HCT116 (cell line): Measurements from ENCODE around the gene STPG3. TPM values are rescaled to one million over a fixed set of nuclear protein-coding genes. Genes with fewer than 3 reads are reported as not detected.

ENCODE experiments used
- ATAC-seq: fragments of 200-7000 bp; cut with Tn5 transposase; 2 replicates; pipeline ENCODE4 v1.9.1; 2020; ENCODE audit warnings: mild to moderate bottlenecking, moderate library complexity
- BruUV-seq: library from RNA; stranded (reverse); fragments of 400-500 nt; replicated peaks from 2 replicates; lab custom pipeline; 2021; lab: Mats Ljungman, UMichigan
- CTCF ChIA-PET: fragments of 300-600 bp; sonication (Branson Sonifier 250); formaldehyde crosslinking; loops from one replicate; lab custom pipeline; 2021; ENCODE audit warnings: antibody characterized with exemption; lab: Charles Lee
- POLR2A ChIA-PET: fragments of 300-600, 350-600 bp; sonication (Branson Sonifier 250); formaldehyde crosslinking; loops from one replicate; lab custom pipeline; 2021; ENCODE audit warnings: antibody characterized with exemption; lab: Charles Lee
- RAD21 ChIA-PET, 2 experiments: fragments of 300-600 bp; sonication (Branson Sonifier 250); formaldehyde crosslinking; loops; one replicate each; lab custom pipeline; 2023; ENCODE audit warnings: low total read pairs in 2 of 2; ENCODE audit not compliant: uncharacterized antibody in 2 of 2, unreplicated experiment in 2 of 2, low non-redundant PET in 1 of 2; lab: Charles Lee
- DNase-seq: peaks from one replicate; pipeline ENCODE4 v3.0.0-alpha.2; 2010; ENCODE audit warnings: low read depth, low spot score
- H2AFZ ChIP-seq: fragments of 200-600 bp; shearing (Covaris generic), sonication (generic); 2 replicates; pipeline ENCODE4 v1.6.1; 2017; ENCODE audit warnings: low read depth, mixed run types, mixed read lengths, antibody characterized with exemption, low read length; ENCODE audit not compliant: poor library complexity, severe bottlenecking
- H3K27ac ChIP-seq: 2 replicates; pipeline ENCODE4 v1.5.1; 2012; ENCODE audit warnings: low read depth, low read length
- H3K27me3 ChIP-seq: fragments of 200-600 bp; sonication (generic); 2 replicates; pipeline ENCODE4 v1.6.1; 2016; ENCODE audit warnings: mixed run types, low read length, mixed read lengths; ENCODE audit not compliant: insufficient read depth
- H3K36me3 ChIP-seq, 2 experiments: fragments of 200-500 bp in 1 of 2; fragments of 200-600 bp in 1 of 2; sonication (Bioruptor generic) in 1 of 2; sonication (generic) in 1 of 2; 2 replicates each; pipeline versions ENCODE4 v1.5.1 to v1.6.1; 2014 to 2016; ENCODE audit warnings: low read length in 2 of 2, inconsistent platforms in 1 of 2, mixed read lengths in 1 of 2, mixed run types in 1 of 2; ENCODE audit not compliant: insufficient read depth in 2 of 2, control insufficient read depth in 1 of 2
- H3K4me1 ChIP-seq, 2 experiments: fragments of 200-600 bp in 1 of 2; sonication (generic) in 1 of 2; 2 replicates each; pipeline versions ENCODE4 v1.5.1 to v1.6.1; 2012 to 2017; ENCODE audit warnings: low read length in 2 of 2, inconsistent platforms in 1 of 2, mild to moderate bottlenecking in 1 of 2, mixed read lengths in 1 of 2, mixed run types in 1 of 2, moderate library complexity in 1 of 2; ENCODE audit not compliant: insufficient read depth in 2 of 2, control insufficient read depth in 1 of 2
- H3K4me2 ChIP-seq: fragments of 200-600 bp; sonication (generic); 2 replicates; pipeline ENCODE4 v1.6.1; 2017; ENCODE audit warnings: mixed run types, low read length, mixed read lengths
- H3K4me3 ChIP-seq, 2 experiments: fragments of 200-600 bp in 1 of 2; sonication (generic) in 1 of 2; replicated peaks in 1 of 2; 2 replicates each; pipeline ENCODE4 v1.5.1; 2011 to 2016; ENCODE audit warnings: low read length in 2 of 2, control low read depth in 1 of 2, low read depth in 1 of 2, mild to moderate bottlenecking in 1 of 2, mixed read lengths in 1 of 2, mixed run types in 1 of 2
- H3K79me2 ChIP-seq: fragments of 200-600 bp; sonication (generic); 2 replicates; pipeline ENCODE4 v1.6.1; 2017; ENCODE audit warnings: mild to moderate bottlenecking, mixed run types, low read length, moderate library complexity, mixed read lengths; ENCODE audit not compliant: insufficient read depth
- H3K9ac ChIP-seq: fragments of 200-600 bp; sonication (generic); 2 replicates; pipeline ENCODE4 v1.6.1; 2016; ENCODE audit warnings: low read length, mixed read lengths
- H3K9me2 ChIP-seq: fragments of 200-600 bp; sonication (generic), shearing (Covaris generic); 2 replicates; pipeline ENCODE4 v1.6.1; 2017; ENCODE audit warnings: mixed run types, mild to moderate bottlenecking, moderate library complexity; ENCODE audit not compliant: insufficient read depth
- H3K9me3 ChIP-seq, 2 experiments: fragments of 200-500 bp in 1 of 2; fragments of 200-600 bp in 1 of 2; sonication (Bioruptor generic) in 1 of 2; sonication (generic) in 1 of 2; 2 replicates each; pipeline ENCODE4 v1.6.1; 2014 to 2017; ENCODE audit warnings: low read length in 2 of 2, mixed read lengths in 2 of 2, inconsistent platforms in 1 of 2, low read depth in 1 of 2, mild to moderate bottlenecking in 1 of 2, mixed run types in 1 of 2, moderate library complexity in 1 of 2; ENCODE audit not compliant: control insufficient read depth in 1 of 2, insufficient read depth in 1 of 2
- H4K20me1 ChIP-seq: fragments of 200-600 bp; sonication (generic), shearing (Covaris generic); 2 replicates; pipeline ENCODE4 v1.6.1; 2017; ENCODE audit warnings: mixed run types, mild to moderate bottlenecking, moderate library complexity; ENCODE audit not compliant: insufficient read depth
- EZH2 ChIP-seq: fragments of 200-600 bp; sonication (generic); IDR thresholded peaks from 2 replicates; pipeline ENCODE4 v1.6.1; 2017; ENCODE audit warnings: antibody characterized with exemption, mixed run types
- EZH2phosphoT487 ChIP-seq: fragments of 200-600 bp; IDR thresholded peaks from 2 replicates; pipeline ENCODE4 v1.6.1; 2018; ENCODE audit warnings: antibody characterized with exemption, borderline replicate concordance
- POLR2AphosphoS5 ChIP-seq: IDR thresholded peaks from 2 replicates; pipeline ENCODE4 v1.6.1; 2011; ENCODE audit warnings: mild to moderate bottlenecking, low read depth, low read length, moderate library complexity
- REST ChIP-seq: IDR thresholded peaks from 2 replicates; pipeline ENCODE4 v1.6.1; 2012; ENCODE audit warnings: low read depth
- SP1 ChIP-seq: IDR thresholded peaks from 2 replicates; pipeline ENCODE4 v1.6.1; 2012; ENCODE audit warnings: low read depth
- ZNF274 ChIP-seq: fragments of 200-500 bp; sonication (Bioruptor generic); IDR thresholded peaks from 2 replicates; pipeline ENCODE4 v1.6.1; 2014; ENCODE audit warnings: mild to moderate bottlenecking, low read depth, low read length, inconsistent platforms
- intact Hi-C: fragments of 100-400 bp; cut with micrococcal nuclease; formaldehyde crosslinking; loops from 2 replicates; pipeline ENCODE4 v1.10.0; 2022
- total RNA-seq: library from RNA; stranded (reverse); gene quantifications from one replicate; pipeline ENCODE4 v1.2.1, GENCODE V29; 2021; ENCODE audit not compliant: unreplicated experiment

STPG3 gene
- total RNA-seq, 1 experiment from 2014 or later = not detected

GRCh38 chr9:137256856-137257255 is 5.8 kb downstream of the STPG3 start:
- Histone ChIP-seq H3K36me3 (peaks cover 17 to 22% of the 10 kb centered on the region in 2 experiments), H3K4me2 (peak overlapping the region; percentile 93), H3K4me1 (peaks cover 21 to 42% of the 10 kb centered on the region in 2 experiments), H3K4me3 (peak overlapping the region; percentile 97 to 100), H3K27me3 (no peaks in the 10 kb centered on the region), H4K20me1 (no peaks in the 10 kb centered on the region), H3K9ac (0 out of 2 replicates have a peak overlapping the region, but pooled peaks have one; percentile 88), H3K27ac (no peak overlapping the region), H3K9me3 (no peaks in the 10 kb centered on the region), H3K79me2 (peaks cover 36% of the 10 kb centered on the region), H2AFZ (no peak overlapping the region), H3K9me2 (no peaks in the 10 kb centered on the region)
- ATAC-seq = no peak
- POLR2A ChIA-PET = interaction anchor here (5.9 kb wide), 1 partner anchor 16 kb away, joined by 39 read pairs; the partner anchor contains the start of gene TUBB4B
- RAD21 ChIA-PET = no interaction called here
- BruUV-seq = no TSS peak
- no peak for DNase-seq
- TF ChIP-seq SP1 (no peak), POLR2AphosphoS5 (no peak), ZNF274 (no peak), EZH2phosphoT487 (no peak), EZH2 (no peak), REST (no peak)
- CTCF ChIA-PET = no interaction called here
- intact Hi-C loops = no loop called here
